GM06990 (cell line): Measurements from ENCODE around the gene VPS72.
"Not testable (repeated sequence)": the region's sequence is repeated elsewhere in the genome, so short reads cannot be mapped to it uniquely, and the experiment has no call there.

ENCODE experiments used
- DNase-seq: peaks from one replicate; pipeline ENCODE4 v3.0.0-alpha.2; 2011; ENCODE audit not compliant: insufficient read length; ENCODE audit errors: extremely low read depth
- H3K27me3 ChIP-seq: replicated peaks from 2 replicates; pipeline ENCODE4 v1.6.0; 2011; ENCODE audit warnings: low read length; ENCODE audit not compliant: control insufficient read depth, insufficient read depth
- H3K36me3 ChIP-seq: 2 replicates; pipeline ENCODE4 v1.5.1; 2011; ENCODE audit warnings: low read length; ENCODE audit not compliant: control insufficient read depth, insufficient read depth
- H3K4me3 ChIP-seq: replicated peaks from 2 replicates; pipeline ENCODE4 v1.5.1; 2011; ENCODE audit warnings: low read depth, mild to moderate bottlenecking, control low read depth, low read length
- CTCF ChIP-seq: IDR thresholded peaks from 2 replicates; pipeline ENCODE4 v1.5.1; 2011; ENCODE audit warnings: low read length, control low read depth, mild to moderate bottlenecking, inconsistent platforms; ENCODE audit not compliant: insufficient read depth, poor library complexity, severe bottlenecking

Gene VPS72

GRCh38 chr1:151221616-151222015 lies 31.6 kb upstream of the VPS72 start:
- no peak for TF ChIP-seq CTCF
- Histone ChIP-seq H3K4me3 (no peak overlapping the region), H3K27me3 (no peaks in the 10 kb centered on the region), H3K36me3 (peaks cover 6% of the 10 kb centered on the region)
- no peak for DNase-seq

GRCh38 chr1:151213560-151213959 lies 23.6 kb upstream of the VPS72 start:
- H3K4me3 ChIP-seq: no peak overlapping the region
- H3K27me3 ChIP-seq: no peaks in the 10 kb centered on the region
- peaks cover 5% of the 10 kb centered on the region for H3K36me3 ChIP-seq
- no peak for DNase-seq
- no peak for TF ChIP-seq CTCF

- Histone ChIP-seq H3K36me3 (peaks cover 5% of the 10 kb centered on the region), H3K27me3 (no peaks in the 10 kb centered on the region), H3K4me3 (no peak overlapping the region)
- no peak for DNase-seq
- no peak for TF ChIP-seq CTCF
These were observed 22.1 kb upstream of the VPS72 start for GRCh38 chr1:151211972-151212705.

- Histone ChIP-seq H3K27me3 (no peaks in the 10 kb centered on the region), H3K36me3 (peaks cover 5% of the 10 kb centered on the region), H3K4me3 (no peak overlapping the region)
- no peak for TF ChIP-seq CTCF
- DNase-seq: no peak
These were observed 20.8 kb upstream of the VPS72 start for GRCh38 chr1:151210830-151211229.

GRCh38 chr1:151205381-151205965 lies 15.5 kb upstream of the VPS72 start:
- not testable (repeated sequence) for DNase-seq, H3K4me3 ChIP-seq, H3K27me3 ChIP-seq
- H3K36me3 ChIP-seq: peaks cover 10% of the 10 kb centered on the region

- H3K36me3 ChIP-seq: peaks cover 8% of the 10 kb centered on the region
- no peak for DNase-seq
These were observed 10.0 kb upstream of the VPS72 start for GRCh38 chr1:151199873-151200581.

More at GRCh38 chr1:151199873-151200581, 10.0 kb upstream of the VPS72 start:
- TF ChIP-seq CTCF: no peak
- Histone ChIP-seq H3K4me3 (peak overlapping the region; percentile 100), H3K27me3 (no peaks in the 10 kb centered on the region)
